ENCODE results near the gene NUP214. TPM values are rescaled to one million over a fixed set of nuclear protein-coding genes. Genes with fewer than 3 reads are reported as not detected.

The NUP214 gene
- total RNA-seq = 19.3 and 21.1 TPM in 2 replicates

GRCh38 chr9:131125288-131126058, at the start of gene NUP214:
Gene NUP214, plus strand, starts transcription at chr9:131125586. Its CDS starts 119 bp downstream, at chr9:131125705.

DNA sequence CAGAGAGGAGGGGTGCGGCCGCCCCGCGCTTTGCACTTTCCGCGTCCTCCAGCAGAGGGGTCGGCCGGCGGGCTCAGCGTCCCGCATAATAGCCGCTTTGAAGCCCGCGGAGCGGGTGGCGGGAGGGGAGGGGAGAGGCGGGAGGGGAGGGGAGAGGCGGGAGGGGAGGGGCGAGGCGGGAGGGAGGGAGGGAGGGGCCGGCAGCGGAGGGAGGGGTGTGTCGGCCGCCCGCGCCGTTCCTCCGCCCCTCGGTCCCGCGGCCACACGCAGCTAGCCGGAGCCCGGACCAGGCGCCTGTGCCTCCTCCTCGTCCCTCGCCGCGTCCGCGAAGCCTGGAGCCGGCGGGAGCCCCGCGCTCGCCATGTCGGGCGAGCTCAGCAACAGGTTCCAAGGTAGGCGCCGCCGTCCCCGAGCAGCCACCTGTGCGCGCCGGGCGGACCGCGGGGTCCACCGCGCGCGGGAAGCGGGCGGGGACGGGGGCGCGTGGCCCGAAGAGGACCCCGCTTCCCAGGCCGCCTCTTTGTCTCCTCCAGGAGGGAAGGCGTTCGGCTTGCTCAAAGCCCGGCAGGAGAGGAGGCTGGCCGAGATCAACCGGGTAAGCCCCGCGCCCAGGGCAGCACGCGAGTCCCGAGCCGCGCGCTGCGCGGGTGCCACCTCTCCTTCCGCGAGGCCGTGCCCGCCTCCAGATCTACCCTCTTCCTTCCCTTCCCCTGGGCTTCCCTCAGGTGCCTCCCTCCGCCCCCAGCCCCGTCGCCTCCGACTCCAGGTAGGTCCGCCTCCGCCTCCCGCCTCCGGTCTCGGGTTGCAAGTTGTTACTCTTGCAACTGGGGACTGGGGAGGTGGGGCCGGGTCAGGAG, 28.9 kb upstream of the NUP214 start, which contains the start of gene AIF1L:
Gene AIF1L (plus strand): TSS at position 263 of the 857 bp plus-strand sequence. CDS start 99 bp downstream, at position 362.

GRCh38 chr9:131276094-131276888, 150.9 kb downstream of the NUP214 start, which contains the start of gene FAM78A:
Gene FAM78A, minus strand, starts transcription at chr9:131276510. Its CDS starts 331 bp downstream, at chr9:131276179.

Other genes starting within 250 kb of the NUP214 start
- gene QRFP, start 228.8 kb upstream of the NUP214 start, total RNA-seq = not detected in 2 replicates
- gene FIBCD1, start 186.3 kb upstream of the NUP214 start, total RNA-seq = 7.9 and 11.1 TPM in 2 replicates
- 0.74 and 1.0 TPM in 2 replicates for gene LAMC3, start 116.4 kb upstream of the NUP214 start, total RNA-seq
- gene AIF1L, start 29.1 kb upstream of the NUP214 start, total RNA-seq = under 0.01 and 0.30 TPM in 2 replicates
- under 0.01 and 0.30 TPM in 2 replicates for gene FAM78A, start 150.9 kb downstream of the NUP214 start, total RNA-seq
- gene PLPP7, start 164.1 kb downstream of the NUP214 start, total RNA-seq = 3.7 TPM in 2 replicates

All from bronchus fibroblast of lung (primary cell).